Gastrocnemius medialis (tissue), 4 donors: ENCODE results near the gene TP53I13. TPM values are rescaled to one million over a fixed set of nuclear protein-coding genes. Genes with fewer than 3 reads are reported as not detected.
A peak's percentile ranks its signal among the peaks of the same experiment; 100 is the strongest.

Experiments
- ATAC-seq, 2 donors: fragments of 150-250 bp; one replicate each; pipeline ENCODE4 v1.9.1; 2016
- DNase-seq, 2 donors: peaks; one replicate each; pipeline ENCODE4 v3.0.0-alpha.2; 2019
- H3K27ac ChIP-seq, 4 donors: fragments of 200-600 bp; sonication (generic); 1 replicate in 1 of 4; 2 replicates in 3 of 4; pipeline ENCODE4 v1.5.1; 2016 to 2018; ENCODE audit warnings: mild to moderate bottlenecking in 2 of 4, moderate library complexity in 1 of 4
- H3K27me3 ChIP-seq, 3 donors: fragments of 200-600 bp; sonication (generic) in 2 of 3; 1 replicate in 1 of 3; 2 replicates in 2 of 3; pipeline versions ENCODE4 v1.5.1 to v1.6.0; 2016 to 2019; ENCODE audit warnings: mild to moderate bottlenecking in 1 of 3, moderate library complexity in 1 of 3
- H3K36me3 ChIP-seq, 2 donors: fragments of 200-600 bp; sonication (generic) in 1 of 2; one replicate each; pipeline ENCODE4 v1.5.1; 2017 to 2018
- H3K4me1 ChIP-seq, 2 donors: fragments of 200-600 bp; sonication (generic) in 1 of 2; one replicate each; pipeline ENCODE4 v1.5.1; 2016 to 2017; ENCODE audit warnings: mild to moderate bottlenecking in 2 of 2
- H3K4me3 ChIP-seq, 4 donors: fragments of 200-600 bp; sonication (generic) in 3 of 4; 1 replicate in 1 of 4; 2 replicates in 3 of 4; pipeline ENCODE4 v1.5.1; 2016 to 2019; ENCODE audit warnings: mild to moderate bottlenecking in 2 of 4
- H3K9me3 ChIP-seq, 3 donors: fragments of 200-600 bp; sonication (generic) in 2 of 3; 1 replicate in 1 of 3; 2 replicates in 2 of 3; pipeline ENCODE4 v1.5.1; 2016 to 2019
- CTCF ChIP-seq, 5 experiments: fragments of 450-650 bp in 3 of 5; fragments of 200-600 bp in 2 of 5; sonication (generic) in 2 of 5; IDR thresholded peaks in 4 of 5; conservative IDR thresholded peaks in 1 of 5; 1 replicate in 4 of 5; 2 replicates in 1 of 5; pipeline ENCODE4 v1.5.1; 2016 to 2019; ENCODE audit warnings: antibody characterized with exemption in 5 of 5, mild to moderate bottlenecking in 3 of 5, moderate library complexity in 3 of 5
- POLR2A ChIP-seq, 2 donors: fragments of 450-650 bp; IDR thresholded peaks; one replicate each; pipeline ENCODE4 v1.6.1; 2017; ENCODE audit warnings: antibody characterized with exemption in 2 of 2, mild to moderate bottlenecking in 2 of 2, moderate library complexity in 2 of 2
- in situ Hi-C, 4 donors: fragments of 200-750 bp; cut with MboI; loops; one replicate each; pipeline versions ENCODE4 v1.15.0 to v1.8.0; 2017; ENCODE audit warnings: low sequenced_read_pairs in 4 of 4
- intact Hi-C: fragments of 100-400 bp; cut with DNase I; formaldehyde crosslinking; loops from one replicate; pipeline ENCODE4 v1.15.1; 2023; ENCODE audit warnings: low total_unique reads
- total RNA-seq, 4 donors: library from RNA; depleted of rRNA; stranded (reverse); fragments of >200 nt; gene quantifications; one replicate each; pipeline versions ENCODE4 v1.1.0 to v1.2.3, GENCODE V29; 2016

TP53I13 gene
- total RNA-seq, 4 donors from 2014 or later, result 31.0 to 50.2 (median 32.1) TPM

GRCh38 chr17:29592850-29593551, 24.5 kb downstream of the TP53I13 start, which contains the start of gene ANKRD13B:
Gene ANKRD13B, plus strand, starts transcription at chr17:29593132. Its CDS starts 490 bp downstream, at chr17:29593622.
- H3K36me3 ChIP-seq, result no peaks in the 10 kb centered on the region
- DNase-seq (no peak), ATAC-seq (no peak)
- no peaks in the 10 kb centered on the region for H3K9me3 ChIP-seq
- peaks cover 39 to 47% of the 10 kb centered on the region in 2 donors for H3K4me1 ChIP-seq
- peak within 1 kb of the TSS; percentile 85 to 98 (median 93) for H3K27ac ChIP-seq
- intact Hi-C loops, result no loop called here
- in situ Hi-C loops, result loop anchor here in 1 of 4 donors (25.0 kb wide), 1 partner anchor 344 kb away; the partner anchor contains the start of genes EFCAB5 and SSH2
- H3K4me3 ChIP-seq, result peak within 1 kb of the TSS; percentile 62 to 89 (median 70)
- no peak for TF ChIP-seq POLR2A (IDR thresholded peaks at IDR 0.05)
- TF ChIP-seq CTCF (IDR thresholded peaks at IDR 0.05 in 4 of 5, conservative IDR thresholded peaks at IDR 0.05 in 1 of 5), result no peak
- H3K27me3 ChIP-seq, result no peaks in the 10 kb centered on the region

- in situ Hi-C loops, result loop anchor here in 1 of 4 donors (25.0 kb wide), 1 partner anchor 343 kb away; the partner anchor contains the start of genes EFCAB5 and SSH2
Measured at GRCh38 chr17:29593591-29594518, 25.4 kb downstream of the TP53I13 start.

GRCh38 chr17:29594519-29595090, 26.1 kb downstream of the TP53I13 start:
- peak overlapping the region in 1 of 4 donors; percentile 57 for H3K4me3 ChIP-seq
- TF ChIP-seq CTCF (IDR thresholded peaks at IDR 0.05 in 4 of 5, conservative IDR thresholded peaks at IDR 0.05 in 1 of 5) (no peak), POLR2A (IDR thresholded peaks at IDR 0.05) (no peak)

More at GRCh38 chr17:29593591-29594518, 25.4 kb downstream of the TP53I13 start:
- no peaks in the 10 kb centered on the region for H3K27me3 ChIP-seq
- TF ChIP-seq CTCF (IDR thresholded peaks at IDR 0.05 in 4 of 5, conservative IDR thresholded peaks at IDR 0.05 in 1 of 5), result peak in 2 of 5 experiments; percentile 17 to 21
- TF ChIP-seq POLR2A (IDR thresholded peaks at IDR 0.05), result no peak
- intact Hi-C loops, result no loop called here
- peak overlapping the region; percentile 57 to 77 (median 68) for H3K4me3 ChIP-seq
- no peaks in the 10 kb centered on the region for H3K9me3 ChIP-seq
- no peak for ATAC-seq
- H3K36me3 ChIP-seq, result no peaks in the 10 kb centered on the region
- H3K4me1 ChIP-seq, result peaks cover 36 to 40% of the 10 kb centered on the region in 2 donors
- H3K27ac ChIP-seq, result peak overlapping the region in 2 of 4 donors; percentile 35 to 47
- no peak for DNase-seq

More at GRCh38 chr17:29594519-29595090, 26.1 kb downstream of the TP53I13 start:
- DNase-seq (no peak), ATAC-seq (no peak)
- in situ Hi-C loops, result loop anchor here in 1 of 4 donors (25.0 kb wide), 1 partner anchor 343 kb away; the partner anchor contains the start of genes EFCAB5 and SSH2
- no peaks in the 10 kb centered on the region for H3K27me3 ChIP-seq
- no peak overlapping the region for H3K27ac ChIP-seq
- H3K9me3 ChIP-seq, result no peaks in the 10 kb centered on the region
- no peaks in the 10 kb centered on the region for H3K36me3 ChIP-seq
- intact Hi-C loops, result no loop called here
- peaks cover 36 to 40% of the 10 kb centered on the region in 2 donors for H3K4me1 ChIP-seq
